ENCODE data around the gene AGR3. TPM values are rescaled to one million over a fixed set of nuclear protein-coding genes. Genes with fewer than 3 reads are reported as not detected.

The AGR3 gene
- total RNA-seq, 1 experiment from 2014 or later = not detected

DNA sequence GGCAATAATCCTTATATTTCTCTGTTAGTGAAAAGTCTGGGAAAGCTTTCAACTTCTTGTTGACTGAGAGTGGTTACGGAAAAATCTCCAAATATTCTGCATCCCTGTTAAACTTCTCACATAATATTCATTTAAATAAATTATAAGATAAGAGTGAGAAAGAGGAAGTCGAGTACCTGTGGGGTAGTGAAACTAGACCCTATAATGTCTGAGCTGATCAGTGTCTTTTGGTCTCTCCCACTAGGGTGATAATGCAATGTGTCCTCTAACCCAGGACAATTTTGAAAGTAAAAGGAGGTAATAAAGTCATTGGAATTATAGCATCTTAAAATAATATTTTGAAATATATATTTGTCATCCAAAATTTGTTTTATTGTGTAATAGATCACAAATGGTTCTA is 2.1 kb upstream of the AGR3 start:
- Histone ChIP-seq H2AFZ (ENCODE audit: low read depth, low read length, poor library complexity, severe bottlenecking) (no peak overlapping the region), H3K4me3 (replicated peaks in 1 of 2; ENCODE audit: low read depth in 1 of 2, low read length in 2 of 2) (no peak overlapping the region), H3K36me3 (ENCODE audit: control insufficient read depth in 1 of 2, insufficient read depth in 2 of 2, low read length in 2 of 2) (no peaks in the 10 kb centered on the region), H3K27me3 (ENCODE audit: insufficient read depth, low read length) (no peaks in the 10 kb centered on the region), H4K20me1 (ENCODE audit: insufficient read depth) (no peaks in the 10 kb centered on the region), H3K79me2 (ENCODE audit: insufficient read depth, low read length) (no peaks in the 10 kb centered on the region), H3K9me3 (ENCODE audit: control insufficient read depth in 1 of 2, insufficient read depth in 1 of 2, low read depth in 1 of 2, low read length in 2 of 2) (no peaks in the 10 kb centered on the region), H3K4me1 (ENCODE audit: control insufficient read depth in 1 of 2, insufficient read depth in 2 of 2, low read length in 2 of 2) (no peaks in the 10 kb centered on the region), H3K9me2 (ENCODE audit: insufficient read depth) (no peaks in the 10 kb centered on the region), H3K9ac (ENCODE audit: low read length) (no peak overlapping the region), H3K4me2 (ENCODE audit: low read length) (no peak overlapping the region), H3K27ac (ENCODE audit: low read depth, low read length) (no peak overlapping the region)
- ATAC-seq (no peak), DNase-seq (ENCODE audit: low read depth, low spot score) (no peak)
- ChIA-PET RAD21 (ENCODE audit: low non-redundant PET in 1 of 2, low total read pairs in 2 of 2, uncharacterized antibody in 2 of 2, unreplicated experiment in 2 of 2) (no interaction called here), CTCF (no interaction called here), POLR2A (no interaction called here)
- intact Hi-C loops (cut with micrococcal nuclease) = no loop called here
- TF ChIP-seq RAD21 (IDR thresholded peaks at IDR 0.05; ENCODE audit: low read depth) (no peak), EZH2phosphoT487 (IDR thresholded peaks at IDR 0.05; ENCODE audit: borderline replicate concordance) (no peak), CBX3 (IDR thresholded peaks at IDR 0.05; ENCODE audit: low read depth) (no peak)
- BruUV-seq (replicated peaks) = no TSS peak

GRCh38 chr7:16880554-16880953 is 1.2 kb downstream of the AGR3 start:
- H3K4me3 ChIP-seq (replicated peaks in 1 of 2; ENCODE audit: low read depth in 1 of 2, low read length in 2 of 2) = no peak overlapping the region
- no TSS peak for BruUV-seq (replicated peaks)
- no peak overlapping the region for H2AFZ ChIP-seq (ENCODE audit: low read depth, low read length, poor library complexity, severe bottlenecking)
- H3K4me2 ChIP-seq (ENCODE audit: low read length) = no peak overlapping the region
- no peaks in the 10 kb centered on the region for H3K4me1 ChIP-seq (ENCODE audit: control insufficient read depth in 1 of 2, insufficient read depth in 2 of 2, low read length in 2 of 2)
- ChIA-PET POLR2A (no interaction called here), RAD21 (ENCODE audit: low non-redundant PET in 1 of 2, low total read pairs in 2 of 2, uncharacterized antibody in 2 of 2, unreplicated experiment in 2 of 2) (no interaction called here), CTCF (no interaction called here)
- H3K9me3 ChIP-seq (ENCODE audit: control insufficient read depth in 1 of 2, insufficient read depth in 1 of 2, low read depth in 1 of 2, low read length in 2 of 2) = no peaks in the 10 kb centered on the region
- no peaks in the 10 kb centered on the region for H4K20me1 ChIP-seq (ENCODE audit: insufficient read depth)
- no peak overlapping the region for H3K9ac ChIP-seq (ENCODE audit: low read length)
- H3K36me3 ChIP-seq (ENCODE audit: control insufficient read depth in 1 of 2, insufficient read depth in 2 of 2, low read length in 2 of 2) = no peaks in the 10 kb centered on the region
- H3K79me2 ChIP-seq (ENCODE audit: insufficient read depth, low read length) = no peaks in the 10 kb centered on the region
- TF ChIP-seq TCF7L2 (IDR thresholded peaks at IDR 0.05; ENCODE audit: borderline replicate concordance, extremely low read depth, insufficient read depth, insufficient read length) (no peak), ZFX (IDR thresholded peaks at IDR 0.05) (no peak), POLR2A (IDR thresholded peaks at IDR 0.05; ENCODE audit: borderline replicate concordance, extremely low read depth, insufficient read depth, insufficient read length) (no peak), JUND (IDR thresholded peaks at IDR 0.05) (no peak), YY1 (IDR thresholded peaks at IDR 0.05; ENCODE audit: extremely low read depth, insufficient replicate concordance, low read depth, low read length) (no peak), SRF (IDR thresholded peaks at IDR 0.05; ENCODE audit: low read depth) (no peak), RAD21 (IDR thresholded peaks at IDR 0.05; ENCODE audit: low read depth) (no peak), FOSL1 (IDR thresholded peaks at IDR 0.05; ENCODE audit: low read depth) (no peak), EGR1 (IDR thresholded peaks at IDR 0.05; ENCODE audit: low read depth) (no peak), EZH2 (IDR thresholded peaks at IDR 0.05) (no peak), SIN3A (IDR thresholded peaks at IDR 0.05; ENCODE audit: low read depth) (no peak), EZH2phosphoT487 (IDR thresholded peaks at IDR 0.05; ENCODE audit: borderline replicate concordance) (no peak), SP1 (IDR thresholded peaks at IDR 0.05; ENCODE audit: low read depth) (no peak), ZNF274 (IDR thresholded peaks at IDR 0.05; ENCODE audit: low read depth, low read length) (no peak), POLR2AphosphoS5 (IDR thresholded peaks at IDR 0.05; ENCODE audit: low read depth, low read length) (no peak)
- TF ChIP-seq, protein P1, sequence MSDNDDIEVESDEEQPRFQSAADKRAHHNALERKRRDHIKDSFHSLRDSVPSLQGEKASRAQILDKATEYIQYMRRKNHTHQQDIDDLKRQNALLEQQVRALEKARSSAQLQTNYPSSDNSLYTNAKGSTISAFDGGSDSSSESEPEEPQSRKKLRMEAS (IDR thresholded peaks at IDR 0.05) = no peak
- TF ChIP-seq, protein P2, sequence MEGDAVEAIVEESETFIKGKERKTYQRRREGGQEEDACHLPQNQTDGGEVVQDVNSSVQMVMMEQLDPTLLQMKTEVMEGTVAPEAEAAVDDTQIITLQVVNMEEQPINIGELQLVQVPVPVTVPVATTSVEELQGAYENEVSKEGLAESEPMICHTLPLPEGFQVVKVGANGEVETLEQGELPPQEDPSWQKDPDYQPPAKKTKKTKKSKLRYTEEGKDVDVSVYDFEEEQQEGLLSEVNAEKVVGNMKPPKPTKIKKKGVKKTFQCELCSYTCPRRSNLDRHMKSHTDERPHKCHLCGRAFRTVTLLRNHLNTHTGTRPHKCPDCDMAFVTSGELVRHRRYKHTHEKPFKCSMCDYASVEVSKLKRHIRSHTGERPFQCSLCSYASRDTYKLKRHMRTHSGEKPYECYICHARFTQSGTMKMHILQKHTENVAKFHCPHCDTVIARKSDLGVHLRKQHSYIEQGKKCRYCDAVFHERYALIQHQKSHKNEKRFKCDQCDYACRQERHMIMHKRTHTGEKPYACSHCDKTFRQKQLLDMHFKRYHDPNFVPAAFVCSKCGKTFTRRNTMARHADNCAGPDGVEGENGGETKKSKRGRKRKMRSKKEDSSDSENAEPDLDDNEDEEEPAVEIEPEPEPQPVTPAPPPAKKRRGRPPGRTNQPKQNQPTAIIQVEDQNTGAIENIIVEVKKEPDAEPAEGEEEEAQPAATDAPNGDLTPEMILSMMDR (IDR thresholded peaks at IDR 0.05 in 2 of 3, conservative IDR thresholded peaks at IDR 0.05 in 1 of 3; ENCODE audit: borderline replicate concordance in 1 of 3, insufficient read depth in 1 of 3, low read depth in 2 of 3, low read length in 2 of 3) = no peak
- no peak overlapping the region for H3K27ac ChIP-seq (ENCODE audit: low read depth, low read length)
- ATAC-seq = no peak
- no peak for DNase-seq (ENCODE audit: low read depth, low spot score)
- intact Hi-C loops (cut with micrococcal nuclease) = no loop called here
- H3K27me3 ChIP-seq (ENCODE audit: insufficient read depth, low read length) = no peaks in the 10 kb centered on the region
- no peaks in the 10 kb centered on the region for H3K9me2 ChIP-seq (ENCODE audit: insufficient read depth)

Data from HCT116 (cell line).